ENCODE data around the gene MRPS5.

MRPS5 gene

DNA sequence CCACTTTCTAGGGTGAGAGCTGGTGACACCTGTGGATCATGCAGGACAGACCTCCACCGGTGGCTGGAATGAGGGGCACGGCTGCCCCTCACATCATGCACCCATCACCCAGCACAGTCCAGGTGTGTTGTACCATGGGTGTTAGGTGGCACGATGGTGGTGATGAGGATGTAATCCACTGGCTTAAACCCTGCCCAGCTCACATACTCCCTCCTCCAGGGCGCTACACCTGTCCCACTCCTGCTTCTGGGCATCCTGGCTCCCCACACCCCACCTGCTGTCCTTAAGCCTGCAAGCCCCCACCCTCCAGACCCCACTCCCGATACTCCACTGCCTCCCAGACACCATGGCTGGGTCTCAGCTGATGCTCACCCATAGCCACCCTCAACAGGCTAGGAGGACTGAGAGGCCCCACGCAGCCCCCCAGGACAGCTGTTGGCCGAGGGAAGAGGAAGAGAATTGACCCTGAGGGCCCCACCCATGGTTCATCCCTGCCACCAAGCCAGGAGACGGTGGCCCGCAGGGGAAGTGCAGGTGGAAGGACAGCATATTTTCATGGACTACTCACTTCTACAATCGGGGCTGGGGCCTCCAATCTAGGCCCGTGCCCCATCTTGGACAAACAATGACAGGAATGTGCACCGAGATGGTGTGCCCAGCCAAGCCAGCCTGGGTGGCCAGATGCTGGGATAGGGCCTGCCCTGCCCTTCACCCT lies 61.8 kb downstream of the MRPS5 start:
- DNase-seq: no peak

DNA sequence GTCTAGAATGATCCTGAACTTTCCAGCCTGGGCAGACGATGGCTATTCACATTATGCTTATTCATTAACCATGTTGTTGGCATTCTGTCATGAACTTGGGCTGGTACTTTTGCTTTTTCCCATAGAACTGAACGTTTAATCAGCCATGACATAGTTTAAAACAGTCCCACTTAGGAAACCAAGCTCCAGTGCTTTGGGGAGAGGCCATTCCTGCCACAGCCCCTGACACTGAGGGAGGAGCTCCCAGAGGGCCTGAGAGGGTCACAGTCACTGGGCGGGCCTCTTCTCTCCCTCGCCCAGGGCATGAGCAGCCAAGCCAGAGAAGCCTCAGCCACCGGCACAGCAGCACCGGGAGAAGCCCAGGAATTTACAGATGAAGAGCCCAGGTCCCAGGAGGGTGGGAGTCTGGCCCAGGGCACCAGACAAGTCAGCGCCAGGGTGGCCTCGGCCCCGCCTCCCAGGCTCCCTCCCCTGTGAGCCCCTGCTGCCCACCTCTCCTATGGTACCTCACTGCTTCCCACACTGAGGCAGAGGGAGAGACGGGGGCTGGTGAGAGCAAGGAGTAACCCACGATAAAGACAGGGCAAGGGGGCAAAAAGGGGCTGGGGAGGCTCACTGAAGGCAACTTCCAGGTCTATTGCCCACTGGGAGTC lies 62.5 kb downstream of the MRPS5 start:
- DNase-seq: no peak

DNA sequence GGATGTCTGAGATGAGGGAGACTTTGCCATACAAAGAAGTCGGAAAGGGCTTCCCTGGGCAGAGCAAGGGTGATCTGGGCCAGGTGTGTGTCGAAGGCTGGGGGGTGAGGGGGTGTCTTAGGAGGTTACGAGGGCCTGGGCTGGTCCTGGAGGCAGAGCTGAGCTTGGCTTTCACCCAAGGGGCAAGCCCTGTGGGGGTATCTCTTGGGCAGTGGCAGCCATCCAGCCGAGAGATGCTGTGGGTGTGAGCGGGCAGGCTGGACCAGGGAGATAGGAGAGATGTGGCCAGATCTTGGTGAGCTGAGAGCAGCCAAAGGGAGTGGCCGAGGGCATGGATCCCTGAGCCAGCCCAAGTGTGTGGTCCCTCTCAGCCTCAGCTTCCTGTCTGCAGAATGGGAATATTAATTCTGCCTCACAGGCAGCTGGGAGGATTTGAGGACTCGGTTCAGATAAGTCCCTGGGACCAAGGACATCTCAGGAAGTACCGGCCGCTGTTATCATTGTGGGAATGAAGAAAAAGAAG lies 63.1 kb downstream of the MRPS5 start:
- DNase-seq: no peak

DNA sequence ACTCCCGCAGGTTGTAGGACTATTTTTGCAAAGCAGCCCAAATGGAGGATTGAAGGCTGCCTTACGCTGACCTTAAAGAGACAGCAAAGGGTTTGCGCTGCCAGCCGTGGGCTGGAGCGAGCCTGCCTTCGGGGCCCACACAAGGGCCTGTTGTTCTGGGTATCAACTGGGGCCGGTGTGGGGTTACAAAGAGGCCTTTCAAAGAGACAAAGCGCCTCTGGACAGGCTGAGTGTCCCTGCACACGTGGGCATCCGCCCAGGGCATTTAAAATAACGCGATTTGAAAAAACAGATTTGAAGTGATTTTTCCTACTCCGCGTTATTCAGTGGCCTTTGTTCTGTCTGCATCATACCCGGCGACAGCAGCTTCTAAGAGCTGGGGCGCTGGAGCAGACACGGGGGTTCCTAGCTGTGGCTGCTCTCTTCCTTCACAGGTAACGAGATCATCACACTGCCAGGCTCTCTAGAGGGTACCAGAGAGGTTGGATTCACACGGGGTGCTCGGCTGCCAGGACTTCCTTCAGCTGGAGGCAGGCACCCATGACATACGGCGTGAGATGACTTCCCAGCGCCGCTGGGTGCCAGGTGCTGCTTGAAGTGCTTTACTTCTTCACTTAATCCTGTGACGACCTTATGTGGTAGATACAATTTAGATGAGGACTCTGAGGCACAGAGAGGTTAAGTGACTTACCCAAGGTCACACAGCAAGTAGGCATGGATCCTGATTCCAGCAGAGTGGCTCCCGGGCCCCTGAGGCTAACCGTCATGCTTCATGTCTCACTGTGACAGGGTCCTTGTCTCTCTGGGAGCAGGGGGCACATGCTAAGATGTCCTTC lies 63.9 kb downstream of the MRPS5 start:
- no peak for DNase-seq

DNA sequence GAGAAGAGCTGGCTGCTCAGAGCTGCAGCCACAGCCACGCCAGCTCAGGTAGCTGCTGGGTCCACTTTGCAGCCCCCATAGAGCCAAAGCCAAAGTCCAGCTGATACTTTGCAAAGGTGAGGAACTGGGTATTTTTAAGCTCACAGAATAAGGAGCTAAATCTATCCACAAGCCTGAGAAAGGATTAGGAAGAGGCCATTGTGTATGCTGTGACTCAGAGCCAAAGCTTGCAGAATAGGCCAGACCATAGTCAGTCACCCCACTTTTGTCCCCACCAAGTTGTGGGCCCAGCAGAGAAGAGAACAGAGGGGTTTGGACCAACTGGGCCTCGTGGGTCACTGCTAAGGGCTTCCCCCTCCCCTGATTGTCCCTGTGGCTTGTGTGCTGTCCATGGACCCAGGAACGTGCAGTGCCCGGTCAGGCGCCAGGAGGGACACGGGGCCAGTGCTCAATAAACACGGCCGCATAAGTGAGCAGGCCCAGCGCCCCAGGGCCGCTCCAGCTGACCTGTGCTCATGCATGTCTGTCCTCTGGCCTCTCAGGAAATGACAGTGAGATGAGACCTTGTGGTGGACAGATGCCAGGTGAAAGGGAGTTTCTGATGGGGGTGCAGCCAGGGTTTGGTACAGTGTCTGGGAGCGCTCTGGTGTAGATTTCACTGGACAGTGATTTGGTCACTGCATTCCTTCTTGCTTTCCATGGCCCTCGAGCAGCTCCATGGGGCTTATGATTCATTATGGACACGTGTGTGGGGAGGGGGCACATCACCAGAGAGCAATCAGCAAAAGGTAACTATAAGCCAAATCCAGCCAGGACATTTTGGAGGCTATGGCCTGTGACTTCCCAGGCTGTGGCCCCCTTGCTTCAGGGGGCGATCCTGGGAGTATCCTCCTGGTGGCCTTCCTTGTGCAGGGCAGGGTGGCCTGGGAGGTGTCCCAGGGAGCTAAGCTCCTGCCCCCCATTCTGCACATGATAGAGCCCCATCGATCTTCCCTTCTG lies 64.8 kb downstream of the MRPS5 start:
- no peak for DNase-seq

DNA sequence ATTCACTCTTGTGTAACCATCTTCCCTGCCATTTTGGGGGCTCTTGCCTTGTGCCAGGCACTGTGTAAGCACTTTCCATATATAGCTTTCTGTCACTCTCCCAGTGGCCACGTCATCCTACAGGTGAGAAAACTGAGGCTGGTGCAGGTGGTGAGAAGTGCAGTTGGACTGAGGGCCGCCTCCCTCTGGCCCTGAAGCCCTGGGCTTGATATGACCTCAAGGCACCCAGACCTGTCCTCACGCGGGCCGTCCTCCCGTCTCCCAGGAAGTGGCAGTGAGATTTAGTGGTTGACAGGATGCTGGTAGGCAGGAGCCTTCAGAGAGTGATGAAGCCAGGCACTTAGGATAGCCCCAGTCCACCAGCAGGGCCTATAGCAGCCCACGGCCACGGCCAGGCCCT lies 65.6 kb downstream of the MRPS5 start:
- DNase-seq: no peak

DNA sequence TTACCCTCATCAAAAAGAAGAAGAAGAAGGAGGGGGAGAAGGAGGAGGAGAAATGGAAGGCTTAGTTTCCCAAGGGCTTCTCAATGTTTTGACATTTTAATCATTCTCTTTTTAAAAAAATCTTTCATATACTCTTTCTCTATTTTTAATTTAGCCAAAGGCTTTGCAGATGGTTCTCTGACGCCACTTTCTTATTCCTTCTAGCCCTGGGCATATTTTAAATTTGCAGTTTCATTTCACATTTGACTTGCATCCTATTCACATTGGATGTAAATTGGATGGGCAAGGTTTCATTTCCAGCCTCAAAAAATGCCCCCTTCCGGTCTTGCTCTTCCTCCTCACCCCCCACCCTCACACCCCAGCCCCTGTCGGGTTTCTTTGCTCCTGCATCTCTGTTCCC lies 66.3 kb downstream of the MRPS5 start:
- no peak for DNase-seq

DNA sequence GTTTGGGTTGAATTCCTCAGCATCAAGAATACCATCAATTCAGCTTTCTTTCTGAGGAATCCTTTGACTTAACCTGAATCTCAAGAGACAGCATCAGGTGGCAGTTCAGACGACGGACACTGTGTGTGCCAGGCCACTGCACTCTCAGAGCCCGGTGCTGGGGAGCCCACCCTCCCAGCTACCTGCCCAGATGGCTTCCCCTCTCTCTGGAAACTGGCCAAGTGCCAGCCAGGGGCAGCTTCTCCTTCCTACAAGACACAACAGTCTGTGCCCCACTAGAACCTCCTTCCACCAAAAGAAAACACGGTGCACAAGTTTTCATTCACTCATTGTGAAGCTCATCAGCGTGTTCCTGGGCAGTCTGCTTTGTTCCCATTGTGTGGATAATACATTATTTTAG lies 67.6 kb downstream of the MRPS5 start:
- no peak for DNase-seq

DNA sequence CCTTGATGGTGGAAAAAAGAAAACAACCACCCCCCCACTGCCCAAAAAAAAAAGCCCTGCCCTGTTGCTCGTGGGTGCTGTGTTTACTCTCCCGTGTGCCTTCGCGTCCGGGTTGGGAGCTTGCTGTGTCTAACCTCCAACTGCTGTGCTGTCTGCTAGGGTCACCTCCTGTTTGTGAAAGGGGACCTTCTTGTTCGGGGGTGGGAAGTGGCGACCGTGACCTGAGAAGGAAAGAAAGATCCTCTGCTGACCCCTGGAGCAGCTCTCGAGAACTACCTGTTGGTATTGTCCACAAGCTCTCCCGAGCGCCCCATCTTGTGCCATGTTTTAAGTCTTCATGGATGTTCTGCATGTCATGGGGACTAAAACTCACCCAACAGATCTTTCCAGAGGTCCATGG lies 68.1 kb downstream of the MRPS5 start:
- no peak for DNase-seq

DNA sequence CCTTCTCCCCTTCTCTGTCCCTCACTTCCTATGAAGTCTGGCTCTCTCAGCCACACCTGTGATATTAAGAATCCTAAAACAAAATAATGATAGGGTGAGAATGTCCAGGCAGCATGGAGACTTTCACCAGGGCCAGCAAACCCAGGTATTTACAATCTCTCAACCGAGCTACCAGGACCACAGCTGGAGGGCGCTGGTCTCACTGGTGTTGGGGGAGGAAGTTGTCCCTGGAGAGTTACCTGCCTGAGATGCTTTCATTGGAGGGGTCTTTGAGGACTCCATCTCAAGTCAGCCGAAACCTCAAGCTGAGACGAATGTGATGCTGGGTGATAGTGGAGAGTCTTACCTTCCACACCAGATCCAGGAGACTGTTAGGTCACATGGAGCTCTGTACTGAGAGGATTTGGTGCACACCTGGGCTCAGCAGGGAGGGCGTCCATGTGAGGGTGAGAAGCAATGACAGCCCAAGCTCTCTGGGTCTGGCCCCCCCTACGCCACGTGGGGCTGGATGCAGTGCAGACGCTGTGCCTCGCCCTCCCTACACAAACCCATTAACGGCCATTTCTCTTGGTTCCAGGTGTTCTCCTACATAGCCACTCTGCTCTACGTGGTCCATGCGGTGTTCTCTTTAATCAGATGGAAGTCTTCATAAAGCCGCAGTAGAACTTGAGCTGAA lies 68.7 kb downstream of the MRPS5 start:
- no peak for DNase-seq

DNA sequence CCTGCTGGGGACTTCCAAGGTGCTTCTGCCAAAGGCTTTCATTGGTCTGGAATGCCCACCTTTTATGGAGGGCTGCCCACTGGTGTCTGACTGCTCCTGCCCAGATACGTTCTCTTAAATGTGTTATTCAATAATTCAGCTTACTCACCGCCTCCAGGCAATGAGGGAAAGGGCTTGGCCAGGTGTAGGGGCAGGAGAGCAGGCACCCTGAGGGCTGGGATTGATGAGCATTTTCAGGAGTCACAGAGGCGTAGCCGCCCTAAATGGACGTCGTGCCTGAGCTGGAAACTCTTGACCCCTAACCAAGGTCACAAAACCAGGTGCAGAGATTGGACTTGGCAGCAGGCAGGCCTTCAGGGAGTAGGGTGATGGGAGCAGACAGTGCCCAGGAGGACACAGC lies 69.3 kb downstream of the MRPS5 start:
- DNase-seq: no peak

DNA sequence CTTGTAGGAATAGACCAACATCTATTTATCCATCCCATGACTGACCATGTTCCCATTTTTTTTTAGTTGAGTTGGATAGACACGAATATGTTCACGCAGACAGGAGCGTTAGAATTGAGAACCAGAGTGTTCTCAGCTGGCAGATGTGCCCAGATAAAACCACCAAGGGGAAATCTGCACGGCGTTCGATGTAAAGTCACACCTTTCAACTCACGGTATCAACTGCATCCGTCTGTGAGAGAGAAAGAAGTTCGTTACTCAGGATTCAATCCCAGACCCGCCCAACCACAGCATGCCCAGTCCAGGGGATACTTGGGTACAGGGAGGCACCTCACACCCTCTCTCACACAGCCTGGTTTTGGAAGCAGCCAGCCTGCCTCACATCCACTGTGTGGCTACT lies 70.0 kb downstream of the MRPS5 start:
- no peak for DNase-seq

DNA sequence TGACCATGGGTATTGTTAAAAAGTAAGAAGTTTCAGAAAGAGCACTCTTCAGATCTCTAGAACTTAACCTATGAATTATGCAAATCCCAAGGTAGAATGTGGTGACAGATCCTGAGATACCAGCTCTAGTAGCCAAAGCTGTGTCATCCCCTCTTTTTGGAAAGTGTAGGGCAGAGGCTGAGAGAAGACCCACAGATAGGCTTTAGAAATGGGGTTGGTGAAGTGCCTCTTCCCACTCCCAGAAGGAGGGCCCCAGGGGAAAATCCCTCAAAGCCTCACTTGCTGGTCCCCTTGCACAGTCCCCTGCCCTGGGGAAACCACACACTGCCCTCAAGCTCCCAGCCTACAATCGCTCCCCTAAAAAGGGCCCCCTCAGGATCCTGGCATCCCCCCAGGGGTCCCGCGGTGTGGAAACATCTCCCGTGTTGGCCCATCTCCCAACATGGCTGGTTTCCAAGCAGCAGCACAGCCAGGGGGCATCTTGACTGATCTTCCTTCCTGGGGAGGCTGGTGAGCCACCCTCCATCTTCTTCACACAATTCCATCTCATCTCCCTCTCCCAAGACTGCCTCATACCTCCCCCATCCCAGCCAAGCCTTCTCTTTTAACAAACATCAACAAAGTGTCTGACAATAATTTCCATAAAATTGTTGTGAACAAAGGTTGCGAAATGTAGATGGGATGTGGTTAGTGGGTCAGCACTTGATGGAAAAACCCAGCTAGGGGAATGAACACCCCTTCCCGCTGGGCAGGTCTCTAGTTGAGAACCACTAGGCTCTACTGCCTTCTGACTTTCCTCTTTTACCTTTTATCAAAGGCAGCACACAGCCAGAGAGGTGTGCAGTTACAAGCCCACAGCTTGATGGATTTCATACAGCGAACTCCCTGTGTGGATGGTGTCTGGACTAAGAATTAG lies 71.0 kb downstream of the MRPS5 start:
- no peak for DNase-seq

DNA sequence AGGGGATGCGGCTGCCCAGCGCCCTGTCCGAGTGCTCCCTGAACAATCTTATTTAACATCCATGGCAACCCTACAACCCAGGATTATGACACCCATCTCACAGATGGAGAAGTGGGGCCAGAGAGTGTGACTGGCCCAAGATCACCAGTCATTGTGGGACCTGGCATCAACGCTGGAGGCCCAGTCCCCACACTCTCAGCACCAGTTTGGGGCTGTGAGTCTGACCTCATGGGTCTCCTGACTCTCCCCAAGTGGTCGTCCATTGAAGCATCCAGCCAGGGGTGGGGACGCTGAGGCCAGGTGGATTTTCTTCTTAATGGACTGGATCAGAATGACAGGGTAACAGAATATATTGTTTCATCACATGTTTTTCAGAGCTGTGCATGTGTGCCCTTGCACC lies 71.6 kb downstream of the MRPS5 start:
- DNase-seq: no peak

DNA sequence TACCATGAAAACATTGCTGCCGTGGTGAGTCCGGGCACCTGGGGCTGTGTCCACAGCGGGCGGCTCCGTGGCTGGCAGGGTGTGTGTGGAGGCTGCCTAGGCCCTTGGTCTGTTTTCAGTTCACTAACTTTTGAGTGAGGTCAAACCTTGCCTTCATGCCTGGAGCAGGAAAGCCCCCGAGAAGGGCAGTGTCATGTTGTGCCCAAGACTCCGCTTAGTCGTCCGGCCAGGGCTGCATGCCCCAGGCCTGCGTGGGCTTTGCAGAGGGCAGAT lies 72.0 kb downstream of the MRPS5 start:
- no peak for DNase-seq

DNA sequence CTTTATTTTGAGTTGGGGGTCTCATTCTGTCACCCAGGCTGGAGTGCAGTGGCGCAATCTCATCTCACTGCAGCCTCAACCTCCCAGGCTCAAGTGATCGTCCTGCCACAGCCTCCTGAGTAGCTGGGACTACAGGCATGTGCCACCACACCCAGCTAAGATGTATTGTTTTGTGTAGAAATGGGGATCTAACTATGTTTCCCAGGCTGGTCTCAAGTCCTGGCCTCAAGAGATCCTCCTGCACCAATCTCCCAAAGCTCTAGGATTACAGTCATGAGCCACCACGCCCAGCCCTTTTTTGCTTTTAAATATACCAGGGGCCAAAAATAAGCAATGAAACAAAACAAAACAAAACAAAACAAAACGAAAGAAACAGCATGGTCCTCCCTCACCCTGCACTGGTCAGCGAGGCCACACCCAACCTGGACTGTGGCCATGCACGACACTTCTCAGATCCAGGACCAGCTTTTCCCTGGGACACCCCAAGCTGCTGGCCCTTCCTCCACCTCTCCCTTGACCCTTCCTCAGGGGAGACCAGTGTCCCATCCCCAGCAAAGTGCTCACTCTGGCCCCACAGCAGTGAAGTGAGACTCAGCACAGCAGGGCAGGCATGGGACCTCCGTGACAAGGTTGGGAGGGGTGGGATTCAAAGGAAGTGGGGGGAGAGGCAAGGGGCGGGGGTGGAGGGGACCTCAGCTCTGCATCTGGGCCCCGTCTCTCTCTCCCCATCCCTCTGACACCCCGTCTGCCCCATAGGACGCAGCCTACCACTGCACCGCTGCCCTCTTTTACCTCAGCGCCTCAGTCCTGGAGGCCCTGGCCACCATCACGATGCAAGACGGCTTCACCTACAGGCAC lies 72.6 kb downstream of the MRPS5 start:
- no peak for DNase-seq

DNA sequence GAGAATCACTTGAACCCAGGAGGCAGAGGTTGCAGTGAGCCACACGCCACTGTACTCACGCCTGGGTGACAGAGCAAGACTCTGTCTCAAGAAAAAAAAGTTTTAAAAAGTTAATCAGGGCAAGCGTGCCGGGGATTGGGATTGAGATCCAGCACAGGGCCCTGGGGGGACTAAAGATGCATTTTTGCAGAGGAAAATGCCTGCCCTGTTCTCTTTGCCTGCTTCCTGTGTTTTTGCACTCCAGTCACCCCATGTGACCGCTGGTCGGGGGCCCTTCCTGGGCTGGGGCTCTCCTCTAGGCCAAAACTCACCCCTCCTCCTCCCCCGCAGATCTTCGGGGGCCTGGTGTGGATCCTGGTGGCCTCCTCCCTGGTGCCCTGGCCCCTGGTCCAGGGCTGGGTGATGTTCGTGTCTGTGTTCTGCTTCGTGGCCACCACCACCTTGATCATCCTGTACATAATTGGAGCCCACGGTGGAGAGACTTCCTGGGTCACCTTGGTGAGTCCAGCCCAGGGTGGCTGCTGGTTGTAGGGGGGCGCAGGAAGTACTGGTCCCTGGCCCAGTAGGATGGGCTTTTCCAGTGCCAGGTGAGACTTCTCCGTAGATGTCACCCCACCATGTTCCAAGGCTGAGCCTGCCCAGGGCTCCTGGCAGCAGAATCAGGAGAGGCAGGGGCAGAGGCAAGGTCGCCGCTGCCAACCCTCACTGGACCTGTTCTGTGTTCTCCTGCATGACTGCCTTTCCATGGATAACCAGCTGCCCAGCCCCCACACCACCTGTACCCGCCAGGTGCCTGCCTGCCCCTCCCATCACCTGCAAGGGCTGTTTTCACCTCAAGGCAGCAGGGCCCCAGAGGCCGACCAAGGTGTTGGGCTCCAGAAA lies 73.7 kb downstream of the MRPS5 start:
- no peak for DNase-seq

DNA sequence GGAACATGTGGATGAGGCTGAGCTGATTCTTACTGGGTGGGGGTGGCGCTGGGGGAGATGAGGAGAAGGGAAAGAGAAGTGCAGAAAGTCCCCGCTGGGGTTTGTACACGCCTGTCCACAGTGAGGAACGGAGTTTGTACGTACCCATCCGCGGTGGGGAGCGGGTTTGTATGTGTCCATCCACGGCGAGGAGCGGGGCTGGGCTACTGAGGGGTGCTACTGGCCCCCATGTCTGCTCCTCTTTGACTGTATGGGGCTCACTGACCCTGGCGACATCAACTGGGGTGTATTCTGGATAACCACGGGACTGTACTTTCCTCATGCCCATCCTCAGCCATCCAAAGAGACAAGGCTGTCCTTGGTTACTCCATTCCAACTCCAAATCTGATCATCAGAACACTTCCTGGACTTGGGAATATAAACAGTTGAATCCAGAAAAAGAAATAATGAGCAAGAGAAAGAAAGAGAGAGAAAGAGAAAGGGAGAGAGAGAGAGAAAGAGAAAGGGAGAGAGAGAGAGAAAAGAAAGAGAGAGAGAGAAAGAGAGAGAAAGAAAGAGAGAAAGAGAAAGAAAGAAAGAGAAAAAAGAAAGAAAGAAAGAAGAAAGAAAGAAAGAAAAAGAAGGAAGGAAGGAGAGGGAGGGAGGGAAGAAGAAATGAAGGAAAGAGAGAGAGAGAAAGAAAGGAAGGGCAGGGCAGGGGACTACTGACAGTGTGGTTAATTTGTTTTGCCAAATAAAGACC lies 75.1 kb downstream of the MRPS5 start:
- no peak for DNase-seq

Measured in cerebellar nuclear complex (tissue), 1 donor.